Endometrial microvascular endothelial cells (primary cell): Measurements from ENCODE around the gene CD109. TPM values are rescaled to one million over a fixed set of nuclear protein-coding genes. Genes with fewer than 3 reads are reported as not detected.
"Not testable (repeated sequence)": the region's sequence is repeated elsewhere in the genome, so short reads cannot be mapped to it uniquely, and the experiment has no call there.

Experiments used
- in situ Hi-C: cut with HindIII; loops from 2 replicates; pipeline ENCODE4 v1.10.0; 2017; ENCODE audit warnings: low sequenced_read_pairs, low pct_unique_long_range_greater_than_20kb; ENCODE audit errors: inconsistent ontology term
- total RNA-seq: library from RNA; depleted of rRNA; stranded (reverse); fragments of >200 nt; gene quantifications from one replicate; pipeline ENCODE4 v1.2.3, GENCODE V29; 2015; ENCODE audit errors: inconsistent ontology term

CD109 gene
- total RNA-seq, 1 donor from 2014 or later, result 45.8 TPM

- in situ Hi-C loops, result no loop called here
These were observed 15.6 kb upstream of the CD109 start for GRCh38 chr6:73680289-73680918.

GRCh38 chr6:73683574-73683973 lies 12.4 kb upstream of the CD109 start:
- in situ Hi-C loops, result not testable (repeated sequence)

- in situ Hi-C loops, result no loop called here
These were observed 7.7 kb upstream of the CD109 start for GRCh38 chr6:73688351-73688750.

GRCh38 chr6:73690056-73690455 lies 5.9 kb upstream of the CD109 start:
- in situ Hi-C loops, result no loop called here

DNA sequence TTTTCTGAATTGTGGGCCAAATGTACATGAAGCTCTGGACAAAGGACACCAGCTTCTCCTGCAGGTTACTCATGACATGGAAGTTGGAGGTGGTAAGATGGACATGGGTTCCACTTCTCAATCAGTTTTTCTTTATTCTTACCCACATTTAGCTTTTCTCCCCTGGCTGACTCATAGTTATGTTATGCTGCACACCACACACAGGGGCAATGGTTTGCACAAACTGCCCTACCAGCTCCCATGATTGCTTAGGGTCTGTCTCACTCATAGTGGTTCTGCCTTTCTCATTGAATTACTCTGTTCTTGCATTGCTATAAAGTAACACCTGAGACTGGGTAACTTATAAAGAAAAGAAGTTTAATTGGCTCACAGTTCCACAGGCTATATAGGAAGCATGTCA lies 4.5 kb upstream of the CD109 start:
- in situ Hi-C loops, result no loop called here

DNA sequence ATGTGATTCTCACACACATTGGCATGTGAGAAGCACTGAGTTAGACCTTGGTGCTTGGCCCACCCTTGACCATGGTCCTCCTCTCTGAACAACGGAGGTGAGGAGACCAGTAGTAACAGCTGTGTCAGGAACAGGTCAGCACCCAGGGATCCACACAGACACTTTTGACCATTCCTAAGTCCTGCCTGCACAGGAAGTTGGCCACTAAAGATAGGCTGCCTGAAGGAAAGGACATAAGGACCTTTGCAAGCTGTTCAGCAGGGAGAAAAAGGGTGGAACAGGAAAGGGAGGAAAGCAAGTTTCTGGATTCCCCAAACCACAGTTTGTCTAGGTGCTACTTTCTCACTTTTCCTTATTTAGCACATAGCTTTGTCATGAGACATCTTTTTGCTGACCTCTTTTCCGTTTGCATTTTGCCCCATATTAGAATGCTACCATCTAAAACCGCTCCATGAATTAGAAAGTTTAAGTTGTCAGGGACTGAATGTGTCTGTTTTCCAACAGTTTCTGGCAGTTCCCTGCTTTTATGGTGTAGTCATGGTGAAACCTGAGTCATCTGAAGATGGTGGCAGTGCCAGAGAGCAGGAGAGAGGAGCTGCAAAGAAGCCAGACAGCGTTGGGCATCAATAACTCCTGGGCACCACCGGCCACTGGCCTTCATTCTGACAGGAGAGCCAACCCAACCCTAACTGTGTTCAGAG lies 1.1 kb upstream of the CD109 start:
- in situ Hi-C loops, result no loop called here

DNA sequence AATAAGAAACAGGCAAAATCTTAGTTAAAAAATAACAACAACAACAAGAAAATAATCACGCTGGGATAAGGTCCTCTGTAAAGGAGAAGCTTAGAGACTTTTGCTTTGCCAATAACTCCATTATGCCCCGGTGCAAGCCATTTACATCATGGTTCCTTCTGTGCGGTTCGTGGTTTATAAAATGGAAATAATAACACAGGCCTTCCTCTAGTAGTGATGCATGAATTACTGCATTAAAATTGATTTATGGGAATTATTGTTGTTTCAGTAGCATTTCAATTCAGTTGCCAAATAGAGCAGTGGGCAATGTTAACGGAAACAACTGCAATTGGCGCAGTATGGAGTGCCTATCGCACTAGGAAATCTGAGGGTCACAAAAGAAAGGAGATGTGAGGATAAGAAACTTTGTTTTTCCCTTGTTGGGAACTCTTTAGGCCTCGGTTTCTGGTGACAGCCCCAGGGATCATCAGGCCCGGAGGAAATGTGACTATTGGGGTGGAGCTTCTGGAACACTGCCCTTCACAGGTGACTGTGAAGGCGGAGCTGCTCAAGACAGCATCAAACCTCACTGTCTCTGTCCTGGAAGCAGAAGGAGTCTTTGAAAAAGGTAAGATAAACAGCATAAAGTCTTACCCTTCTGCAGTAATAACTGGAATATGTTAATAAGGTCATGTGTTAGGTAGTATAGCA lies 1.1 kb downstream of the CD109 start:
- in situ Hi-C loops, result no loop called here

DNA sequence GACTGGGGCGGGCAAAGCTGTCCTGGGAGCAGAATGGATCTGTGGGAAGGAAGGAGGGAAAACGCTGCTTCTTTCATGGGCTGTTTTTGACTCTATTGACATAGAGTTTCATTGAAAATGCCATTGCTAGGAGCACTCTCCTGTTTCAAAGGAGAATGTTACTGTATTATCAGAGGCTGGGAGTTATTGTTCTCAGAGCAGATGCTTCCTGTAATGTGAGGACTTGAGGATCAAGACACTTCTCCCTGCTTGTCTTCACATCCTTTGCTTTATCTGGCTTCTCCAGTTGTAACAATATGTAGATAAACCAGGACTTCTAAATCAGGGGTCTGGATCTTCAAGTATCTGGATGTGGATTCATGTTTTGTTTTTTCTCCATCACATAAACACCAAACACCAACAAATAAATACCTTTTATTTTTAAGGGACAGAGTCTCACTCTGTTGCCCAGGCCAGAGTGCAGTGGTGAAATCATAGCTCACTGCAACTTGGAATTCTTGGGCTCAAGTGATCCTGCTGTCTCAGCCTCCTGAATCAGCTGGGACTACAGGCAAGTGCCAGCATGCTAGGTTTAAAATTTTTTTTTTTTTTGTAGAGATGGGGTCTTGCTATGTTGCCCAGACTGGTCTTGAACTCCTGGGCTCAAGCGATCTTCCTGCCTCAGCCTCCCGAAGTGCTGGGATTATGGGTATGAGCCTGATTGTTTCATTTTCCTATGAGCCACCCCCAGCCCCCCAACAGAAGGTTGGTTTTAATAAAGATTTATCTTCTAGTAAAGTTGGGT lies 3.9 kb downstream of the CD109 start:
- in situ Hi-C loops, result no loop called here

DNA sequence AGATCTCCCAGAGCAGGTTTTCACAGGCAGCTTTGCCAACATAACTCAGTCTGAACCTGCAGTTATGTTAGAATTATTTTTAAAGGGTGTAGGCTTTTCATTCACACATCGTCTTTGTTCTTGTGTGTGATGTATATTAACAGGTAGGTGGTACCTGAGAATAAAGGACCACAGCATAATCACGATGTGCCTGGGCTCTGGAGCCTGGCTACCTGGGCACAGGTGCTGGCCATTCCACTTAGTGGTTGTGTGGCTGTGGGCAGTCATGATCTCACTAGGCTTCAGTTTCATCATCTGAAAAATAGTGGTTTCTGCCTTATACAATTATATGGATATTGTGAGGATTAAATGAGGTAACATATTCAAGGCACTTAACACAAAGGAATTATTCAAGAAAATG lies 6.4 kb downstream of the CD109 start:
- in situ Hi-C loops, result no loop called here

DNA sequence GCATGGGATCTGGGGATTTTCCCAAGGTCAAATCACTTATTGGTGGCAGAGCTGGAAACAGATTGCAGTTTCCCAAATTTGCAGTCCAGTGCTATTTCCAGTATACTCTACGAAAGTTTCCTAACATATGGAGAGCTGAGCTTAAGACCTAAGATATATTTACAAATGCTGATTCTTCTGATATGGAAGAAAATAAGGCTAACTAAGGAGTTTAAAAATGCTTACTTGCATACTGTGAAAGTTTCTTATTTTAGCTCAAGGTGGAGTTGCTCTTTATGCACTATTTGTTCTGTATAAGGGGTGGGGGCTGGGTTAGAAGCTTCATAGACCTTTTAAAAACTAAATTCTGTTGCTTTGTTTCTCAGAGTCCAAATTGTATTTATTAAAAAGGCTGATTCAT lies 7.5 kb downstream of the CD109 start:
- in situ Hi-C loops, result no loop called here

DNA sequence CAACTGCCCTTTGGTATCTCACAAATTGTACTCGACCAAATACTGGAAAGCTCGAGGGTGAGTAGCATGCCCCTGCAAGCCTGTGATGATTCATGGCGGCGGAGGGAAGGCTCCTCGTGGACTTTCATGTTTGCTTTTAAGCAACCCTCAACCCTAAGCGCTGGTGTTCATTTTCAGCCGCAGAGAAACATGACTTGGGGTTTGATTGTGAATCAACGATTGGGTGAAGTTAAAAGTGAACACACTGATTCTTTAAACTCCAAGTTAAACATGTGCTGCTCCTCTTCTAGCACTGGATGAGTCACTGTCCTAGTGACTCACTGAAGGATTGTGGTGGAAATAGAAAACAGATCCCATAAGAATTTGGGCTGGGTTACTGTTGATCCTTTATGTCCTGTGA lies 8.3 kb downstream of the CD109 start:
- in situ Hi-C loops, result no loop called here

GRCh38 chr6:73704798-73705197 lies 8.8 kb downstream of the CD109 start:
- in situ Hi-C loops, result no loop called here

DNA sequence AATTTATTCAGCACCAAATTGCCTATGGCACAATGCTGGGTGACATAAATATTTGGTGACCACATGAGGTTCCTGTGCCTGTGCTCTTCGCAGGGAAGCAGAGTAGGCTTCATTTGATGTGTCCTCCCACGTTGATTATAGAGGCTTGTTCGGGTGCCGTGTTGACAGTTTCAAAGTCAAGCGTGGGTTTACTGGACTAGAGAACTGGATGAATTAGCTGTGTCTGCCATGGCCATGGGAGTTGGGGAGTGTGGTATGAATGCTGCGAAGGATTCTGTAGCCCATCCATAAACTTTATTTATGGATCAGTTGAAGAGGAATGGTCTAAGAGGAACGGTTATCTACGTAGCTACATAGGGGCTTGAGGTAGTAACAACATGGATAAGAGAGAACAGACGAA lies 11.0 kb downstream of the CD109 start:
- in situ Hi-C loops, result no loop called here

DNA sequence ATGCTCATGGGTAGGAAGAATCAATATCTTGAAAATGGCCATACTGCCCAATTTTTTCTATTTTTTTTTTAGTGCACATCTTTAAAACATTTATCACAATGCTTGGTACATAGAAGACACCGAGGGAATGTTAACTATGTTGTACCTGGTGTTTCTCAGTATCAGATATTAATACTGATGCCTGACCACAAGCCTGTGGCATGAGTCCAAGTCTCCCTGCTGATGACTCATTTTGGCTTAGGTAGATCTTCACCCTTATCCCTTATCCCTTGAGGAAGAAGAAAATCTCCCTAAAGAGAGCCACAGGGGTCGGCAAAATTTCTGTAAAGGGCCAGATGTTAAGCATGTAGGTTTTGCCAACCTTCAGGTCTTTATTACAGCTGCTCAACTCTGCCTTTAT lies 14.5 kb downstream of the CD109 start:
- in situ Hi-C loops, result no loop called here

GRCh38 chr6:73710948-73711347 lies 14.9 kb downstream of the CD109 start:
- in situ Hi-C loops, result no loop called here

GRCh38 chr6:73712535-73713173 lies 16.7 kb downstream of the CD109 start:
- in situ Hi-C loops, result no loop called here

DNA sequence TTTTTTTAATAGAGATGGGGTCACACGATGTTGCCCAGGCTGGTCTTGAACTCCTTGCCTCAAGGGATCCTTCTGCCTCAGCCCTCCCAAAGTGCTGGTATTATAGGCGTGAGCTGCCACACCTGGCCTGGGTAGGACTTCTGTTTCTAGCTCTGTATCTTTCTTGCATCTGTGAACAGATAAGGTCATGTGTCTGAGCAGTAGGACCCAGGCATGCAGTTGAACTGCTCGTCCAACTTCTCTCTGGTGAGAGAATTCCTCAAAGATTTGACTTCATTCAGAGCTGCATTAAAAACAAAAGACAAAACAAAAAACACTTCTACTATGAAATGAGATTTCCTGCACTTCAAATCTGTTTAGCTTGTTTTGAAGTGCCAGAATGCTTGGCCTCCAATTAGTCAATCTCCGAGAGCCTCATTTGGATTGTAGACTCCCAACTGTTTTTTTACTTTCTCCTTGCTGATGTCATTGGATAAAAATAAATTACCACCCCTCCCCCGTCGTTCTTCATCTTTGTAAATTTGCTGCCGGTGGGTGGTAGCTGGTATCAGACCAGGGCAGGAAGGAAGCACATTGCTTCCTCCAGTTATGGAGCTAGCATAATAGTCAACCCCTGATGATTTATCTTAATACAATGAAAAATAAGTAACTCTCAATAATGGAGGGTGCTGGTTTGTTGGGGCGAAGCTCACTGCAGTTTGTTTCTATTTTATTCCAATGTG lies 17.6 kb downstream of the CD109 start:
- in situ Hi-C loops, result no loop called here

DNA sequence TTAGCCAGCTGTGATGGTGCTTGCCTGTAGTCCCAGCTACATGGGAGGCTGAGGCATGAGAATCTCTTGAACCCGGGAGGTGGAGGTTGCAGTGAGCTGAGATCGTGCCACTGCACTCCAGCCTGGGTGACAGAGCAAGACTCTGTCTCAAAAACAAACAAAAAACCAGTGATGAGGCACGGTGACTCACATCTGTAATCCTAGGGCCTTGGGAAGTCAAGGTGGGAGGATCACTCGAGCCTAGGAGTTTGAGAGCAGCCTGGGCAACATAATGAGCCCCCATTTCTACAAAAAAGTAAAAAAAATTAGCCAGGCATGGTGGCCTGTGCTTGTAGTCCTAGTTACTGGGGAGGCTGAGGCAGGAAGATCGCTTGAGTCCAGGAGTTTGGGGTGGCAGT lies 19.1 kb downstream of the CD109 start:
- in situ Hi-C loops, result not testable (repeated sequence)
